Endothelial cell of umbilical vein (primary cell): ENCODE measurements around the gene ACAT2. TPM values are rescaled to one million over a fixed set of nuclear protein-coding genes. Genes with fewer than 3 reads are reported as not detected.

Experiments
- BruUV-seq: library from RNA; stranded (reverse); fragments of 400-500 nt; replicated peaks from 2 replicates; lab custom pipeline; 2021; lab: Mats Ljungman, UMichigan
- CTCF ChIA-PET: fragments of 300-600, 350-600 bp; sonication (Branson Sonifier 250); formaldehyde crosslinking; loops from one replicate; lab custom pipeline; 2021; ENCODE audit warnings: antibody characterized with exemption, inconsistent platforms; lab: Charles Lee
- POLR2A ChIA-PET: fragments of 300-600, 350-600 bp; sonication (Branson Sonifier 250); formaldehyde crosslinking; loops from one replicate; lab custom pipeline; 2021; ENCODE audit warnings: antibody characterized with exemption, inconsistent platforms; lab: Charles Lee
- DNase-seq: peaks from one replicate; pipeline ENCODE4 v3.0.0-alpha.2; 2011; ENCODE audit warnings: low read depth, low spot score
- FAIRE-seq: peaks from 2 replicates; lab custom pipeline; 2011; peaks lifted over from hg19 to GRCh38; lab: Jason Lieb, UNC
- H2AFZ ChIP-seq: 2 replicates; pipeline ENCODE4 v1.6.0; 2012; ENCODE audit warnings: low read depth, low read length, control low read depth, inconsistent platforms
- H3K27ac ChIP-seq: 2 replicates; pipeline ENCODE4 v1.5.1; 2011; ENCODE audit warnings: low read depth, mild to moderate bottlenecking, control low read depth, low read length, moderate library complexity; ENCODE audit not compliant: insufficient read depth
- H3K27me3 ChIP-seq, 2 experiments: 2 replicates each; pipeline versions ENCODE4 v1.6.0 to v1.6.1; 2011; ENCODE audit warnings: low read length in 2 of 2, mixed read lengths in 1 of 2; ENCODE audit not compliant: control insufficient read depth in 2 of 2, insufficient read depth in 2 of 2
- H3K36me3 ChIP-seq, 2 experiments: 2 replicates in 1 of 2; 3 replicates in 1 of 2; pipeline ENCODE4 v1.5.1; 2011; ENCODE audit warnings: low read length in 2 of 2, mild to moderate bottlenecking in 1 of 2, moderate library complexity in 1 of 2; ENCODE audit not compliant: control insufficient read depth in 2 of 2, insufficient read depth in 2 of 2; ENCODE audit errors: extremely low read depth in 1 of 2
- H3K4me1 ChIP-seq: 3 replicates; pipeline ENCODE4 v1.5.1; 2011; ENCODE audit warnings: mild to moderate bottlenecking, low read length; ENCODE audit not compliant: control insufficient read depth, insufficient read depth; ENCODE audit errors: extremely low read depth
- H3K4me2 ChIP-seq: 2 replicates; pipeline ENCODE4 v1.6.1; 2011; ENCODE audit warnings: low read length, control low read depth, mixed read lengths; ENCODE audit not compliant: insufficient read depth
- H3K4me3 ChIP-seq, 3 experiments: fragments of 200-600 bp in 1 of 3; sonication (generic), shearing (Covaris generic) in 1 of 3; replicated peaks in 1 of 3; 2 replicates each; pipeline ENCODE4 v1.5.1; 2011 to 2016; ENCODE audit warnings: control low read depth in 3 of 3, low read length in 3 of 3, mild to moderate bottlenecking in 2 of 3, inconsistent platforms in 1 of 3, low read depth in 1 of 3, moderate library complexity in 1 of 3; ENCODE audit not compliant: insufficient read depth in 1 of 3
- H3K79me2 ChIP-seq: 2 replicates; pipeline ENCODE4 v1.6.0; 2012; ENCODE audit warnings: low read length, inconsistent platforms; ENCODE audit not compliant: control insufficient read depth, insufficient read depth
- H3K9ac ChIP-seq: replicated peaks from 2 replicates; pipeline ENCODE3; 2011; ENCODE audit warnings: low read length, control low read depth; ENCODE audit not compliant: insufficient read depth; ENCODE audit errors: extremely low read depth
- H3K9me1 ChIP-seq: replicated peaks from 3 replicates; pipeline ENCODE4 v1.6.0; 2011; ENCODE audit warnings: mild to moderate bottlenecking, low read length; ENCODE audit not compliant: control insufficient read depth, insufficient read depth; ENCODE audit errors: extremely low read depth
- H3K9me3 ChIP-seq: replicated peaks from 2 replicates; pipeline ENCODE4 v1.5.1; 2012; ENCODE audit warnings: low read length, inconsistent platforms; ENCODE audit not compliant: control insufficient read depth, insufficient read depth
- H4K20me1 ChIP-seq: replicated peaks from 2 replicates; pipeline ENCODE3; 2011; ENCODE audit warnings: mild to moderate bottlenecking, low read length; ENCODE audit not compliant: control insufficient read depth, insufficient read depth; ENCODE audit errors: extremely low read depth
- FOS ChIP-seq: IDR thresholded peaks from 2 replicates; pipeline ENCODE4 v1.6.1; 2011; ENCODE audit warnings: mild to moderate bottlenecking, low read length, moderate library complexity, borderline replicate concordance; ENCODE audit not compliant: insufficient read depth
- GATA2 ChIP-seq: IDR thresholded peaks from 2 replicates; pipeline ENCODE4 v1.7.0; 2011; ENCODE audit warnings: low read depth, mild to moderate bottlenecking, moderate library complexity, mixed read lengths, low read length; ENCODE audit not compliant: insufficient read length, insufficient read depth
- MAX ChIP-seq: IDR thresholded peaks from 2 replicates; pipeline ENCODE4 v1.6.1; 2011; ENCODE audit not compliant: insufficient read depth, insufficient read length
- MYC ChIP-seq: IDR thresholded peaks from one replicate; pipeline ENCODE4 v1.6.1; 2011; ENCODE audit warnings: mild to moderate bottlenecking, low read depth, low read length
- dilution Hi-C: fragments of 300-500 bp; cut with MboI; formaldehyde crosslinking; loops from one replicate; pipeline ENCODE4 v1.15.0; 2019; ENCODE audit warnings: low sequenced_read_pairs; ENCODE audit not compliant: extremely low pct_ligation_motif_present
- intact Hi-C: fragments of 100-400 bp; cut with micrococcal nuclease; formaldehyde crosslinking; loops from one replicate; pipeline ENCODE4 v1.10.0; 2022
- polyA plus RNA-seq, 4 experiments: library from polyadenylated mRNA; depleted of rRNA in 3 of 4; stranded (reverse) in 3 of 4; unstranded in 1 of 4; fragments of >200 nt; gene quantifications; 2 replicates each; pipeline versions ENCODE4 v1.2.1 to v1.2.3, GENCODE V29; 2011 to 2012; ENCODE audit warnings: missing spikeins in 1 of 4
- small RNA-seq: library from RNA; depleted of rRNA; stranded (forward); fragments of <200 nt; gene quantifications from one replicate; pipeline ENCODE3, GENCODE V24; 2012; ENCODE audit warnings: low replicate concordance, low read depth; ENCODE audit not compliant: insufficient read depth, insufficient read length
- total RNA-seq: library from RNA; stranded (reverse); gene quantifications from 2 replicates; pipeline ENCODE4 v1.2.3, GENCODE V29; 2021

Gene ACAT2
- total and polyA plus RNA-seq, 2 donors (not counting 3 experiments of a cell fraction or from before 2014, with no cell fraction given): 44.6 to 114 TPM

GRCh38 chr6:159828074-159828473, 66.2 kb downstream of the ACAT2 start:
- no peak overlapping the region for H3K4me3 ChIP-seq
- H3K9ac ChIP-seq: no peak overlapping the region
- no peak overlapping the region for H3K4me2 ChIP-seq
- intact Hi-C loops (no loop called here), dilution Hi-C loops (no loop called here)
- ChIA-PET POLR2A (no interaction called here), CTCF (interaction anchor here (1.3 kb wide), 1 partner anchor 692 kb away, joined by 3 read pairs; no protein-coding TSS in a partner anchor)
- peaks cover 5% of the 10 kb centered on the region for H3K4me1 ChIP-seq
- no peaks in the 10 kb centered on the region for H4K20me1 ChIP-seq
- FAIRE-seq (no peak), DNase-seq (no peak)
- H3K79me2 ChIP-seq: no peaks in the 10 kb centered on the region
- TF ChIP-seq MYC: no peak
- no peak for TF ChIP-seq GATA2
- TF ChIP-seq FOS: no peak
- TF ChIP-seq MAX: no peak
- H3K9me1 ChIP-seq: no peaks in the 10 kb centered on the region
- H3K27ac ChIP-seq: no peak overlapping the region
- no TSS peak for BruUV-seq
- H2AFZ ChIP-seq: no peak overlapping the region
- H3K36me3 ChIP-seq: no peaks in the 10 kb centered on the region
- H3K27me3 ChIP-seq: peaks cover 0 to 2% of the 10 kb centered on the region in 2 experiments
- H3K9me3 ChIP-seq: no peaks in the 10 kb centered on the region

Small RNA genes lying within 50 kb of the gene (small RNA-seq; reads per million reads assigned to genes)
- not detected for gene RNU4ATAC18P
- 63.7 reads per million, percentile 94 among the genes with 10 or more reads in this experiment for gene SNORA20
- gene SNORA29: not detected

Other genes with a start within 250 kb of the ACAT2 start
- gene SOD2, start 68.8 kb upstream of the ACAT2 start, total RNA-seq: 58.9 and 62.7 TPM in 2 replicates
- gene SOD2, start 68.8 kb upstream of the ACAT2 start, polyA plus RNA-seq: 27.7 and 31.6 TPM in 2 replicates
- 75.6 and 81.6 TPM in 2 replicates for gene WTAP, start 34.5 kb upstream of the ACAT2 start, total RNA-seq
- 16.5 and 21.7 TPM in 2 replicates for gene WTAP, start 34.5 kb upstream of the ACAT2 start, polyA plus RNA-seq
- gene TCP1, start 27.6 kb downstream of the ACAT2 start, total RNA-seq: 288 and 302 TPM in 2 replicates
- 112 and 168 TPM in 2 replicates for gene TCP1, start 27.6 kb downstream of the ACAT2 start, polyA plus RNA-seq
- gene MRPL18, start 28.4 kb downstream of the ACAT2 start, total RNA-seq: 70.7 and 70.8 TPM in 2 replicates
- gene MRPL18, start 28.4 kb downstream of the ACAT2 start, polyA plus RNA-seq: 40.5 and 55.4 TPM in 2 replicates
- gene PNLDC1, start 38.2 kb downstream of the ACAT2 start, total RNA-seq: not detected in 2 replicates
- not detected in 2 replicates for gene PNLDC1, start 38.2 kb downstream of the ACAT2 start, polyA plus RNA-seq
- not detected in 2 replicates for gene MAS1, start 128.9 kb downstream of the ACAT2 start, total RNA-seq
- not detected in 2 replicates for gene MAS1, start 128.9 kb downstream of the ACAT2 start, polyA plus RNA-seq
- 59.7 and 60.2 TPM in 2 replicates for gene IGF2R, start 207.0 kb downstream of the ACAT2 start, total RNA-seq
- 11.3 and 16.3 TPM in 2 replicates for gene IGF2R, start 207.0 kb downstream of the ACAT2 start, polyA plus RNA-seq